NCI-H2196 (cell line): ENCODE results near the gene SRBD1.

Experiments used
- DNase-seq: peaks from one replicate; lab custom pipeline; 2025; ENCODE audit not compliant: unreplicated experiment; lab: John Stamatoyannopoulos, UW

SRBD1 gene

GRCh38 chr2:45382744-45383143 lies 228.3 kb downstream of the SRBD1 start:
- DNase-seq: peak; percentile 7

- DNase-seq: no peak
Observed at GRCh38 chr2:45380131-45380836, 230.8 kb downstream of the SRBD1 start.

GRCh38 chr2:45379399-45380087 lies 231.5 kb downstream of the SRBD1 start:
- DNase-seq: no peak

- DNase-seq: no peak
Observed at GRCh38 chr2:45373534-45373933, 237.5 kb downstream of the SRBD1 start.

- no peak for DNase-seq
Observed at GRCh38 chr2:45370369-45370768, 240.7 kb downstream of the SRBD1 start.

- no peak for DNase-seq
Observed at GRCh38 chr2:45368792-45369191, 242.3 kb downstream of the SRBD1 start.

GRCh38 chr2:45361666-45362065 lies 249.4 kb downstream of the SRBD1 start:
- no peak for DNase-seq

GRCh38 chr2:45354776-45355175 lies 256.3 kb downstream of the SRBD1 start:
- no peak for DNase-seq

GRCh38 chr2:45353879-45354278 lies 257.2 kb downstream of the SRBD1 start:
- no peak for DNase-seq

GRCh38 chr2:45352506-45352905 lies 258.6 kb downstream of the SRBD1 start:
- DNase-seq: no peak

GRCh38 chr2:45345331-45346234 lies 265.5 kb downstream of the SRBD1 start:
- DNase-seq: no peak

GRCh38 chr2:45344502-45344901 lies 266.6 kb downstream of the SRBD1 start:
- DNase-seq: no peak

GRCh38 chr2:45344071-45344470 lies 267.0 kb downstream of the SRBD1 start:
- DNase-seq: no peak

GRCh38 chr2:45343251-45344017 lies 267.6 kb downstream of the SRBD1 start:
- no peak for DNase-seq

- DNase-seq: no peak
Observed at GRCh38 chr2:45340318-45340717, 270.7 kb downstream of the SRBD1 start.

GRCh38 chr2:45339253-45339652 lies 271.8 kb downstream of the SRBD1 start:
- no peak for DNase-seq
